Common myeloid progenitor, CD34-positive (primary cell): ENCODE data around the gene POU2AF2.

Experiments used
- CTCF ChIA-PET: fragments of 350-600 bp; sonication (Branson Sonifier 250); formaldehyde crosslinking; loops from one replicate; lab custom pipeline; 2021; ENCODE audit warnings: antibody characterized with exemption; lab: Charles Lee
- POLR2A ChIA-PET: fragments of 350-600 bp; sonication (Branson Sonifier 250); formaldehyde crosslinking; loops from one replicate; lab custom pipeline; 2021; ENCODE audit warnings: antibody characterized with exemption; lab: Charles Lee
- DNase-seq, 3 donors: peaks; one replicate each; pipeline versions ENCODE4 v3.0.0 to v3.0.0-alpha.2; 2013
- H3K27ac ChIP-seq, 2 experiments: 1 replicate in 1 of 2; 2 replicates in 1 of 2; pipeline ENCODE4 v1.7.0; 2013; ENCODE audit warnings: inconsistent platforms in 2 of 2, low read length in 2 of 2, mild to moderate bottlenecking in 2 of 2, low read depth in 1 of 2, moderate library complexity in 1 of 2; ENCODE audit not compliant: severe bottlenecking in 2 of 2, insufficient read depth in 1 of 2, poor library complexity in 1 of 2
- H3K27me3 ChIP-seq, 5 experiments: replicated peaks in 2 of 5; 1 replicate in 3 of 5; 2 replicates in 2 of 5; pipeline versions ENCODE4 v1.6.1 to v1.7.0; 2013; ENCODE audit warnings: low read length in 4 of 5, mild to moderate bottlenecking in 2 of 5, moderate library complexity in 2 of 5, inconsistent platforms in 1 of 5; ENCODE audit not compliant: insufficient read depth in 5 of 5, control insufficient read depth in 4 of 5
- H3K36me3 ChIP-seq, 4 experiments: 1 replicate in 2 of 4; 2 replicates in 2 of 4; pipeline versions ENCODE4 v1.6.1 to v1.7.0; 2013; ENCODE audit warnings: low read length in 3 of 4, control low read depth in 1 of 4, mild to moderate bottlenecking in 1 of 4; ENCODE audit not compliant: control insufficient read depth in 4 of 4, insufficient read depth in 4 of 4
- H3K4me1 ChIP-seq, 4 experiments: 1 replicate in 3 of 4; 2 replicates in 1 of 4; pipeline versions ENCODE4 v1.6.1 to v1.7.1; 2013; ENCODE audit warnings: low read length in 3 of 4, mild to moderate bottlenecking in 3 of 4, control low read depth in 1 of 4, inconsistent platforms in 1 of 4, moderate library complexity in 1 of 4; ENCODE audit not compliant: control insufficient read depth in 4 of 4, insufficient read depth in 4 of 4; ENCODE audit errors: control extremely low read depth in 1 of 4
- H3K4me3 ChIP-seq, 7 experiments: 1 replicate in 4 of 7; 2 replicates in 3 of 7; pipeline versions ENCODE4 v1.5.1 to v1.7.0; 2013; ENCODE audit warnings: mild to moderate bottlenecking in 7 of 7, low read length in 6 of 7, moderate library complexity in 6 of 7, inconsistent platforms in 2 of 7, low read depth in 2 of 7, control low read depth in 1 of 7; ENCODE audit not compliant: insufficient read depth in 4 of 7, control insufficient read depth in 1 of 7; ENCODE audit errors: extremely low read depth in 1 of 7
- H3K9me3 ChIP-seq, 5 experiments: 1 replicate in 4 of 5; 2 replicates in 1 of 5; pipeline versions ENCODE4 v1.6.1 to v1.7.1; 2013; ENCODE audit warnings: low read length in 4 of 5, mild to moderate bottlenecking in 2 of 5, inconsistent platforms in 1 of 5, low read depth in 1 of 5, moderate library complexity in 1 of 5; ENCODE audit not compliant: control insufficient read depth in 4 of 5, insufficient read depth in 2 of 5; ENCODE audit errors: control extremely low read depth in 1 of 5
- WGBS: methylation state at CpG from one replicate; pipeline ENCODE4 v1.1.5; 2013; ENCODE audit not compliant: insufficient coverage; 5-methylcytosine and 5-hydroxymethylcytosine counted together

POU2AF2 gene

DNA sequence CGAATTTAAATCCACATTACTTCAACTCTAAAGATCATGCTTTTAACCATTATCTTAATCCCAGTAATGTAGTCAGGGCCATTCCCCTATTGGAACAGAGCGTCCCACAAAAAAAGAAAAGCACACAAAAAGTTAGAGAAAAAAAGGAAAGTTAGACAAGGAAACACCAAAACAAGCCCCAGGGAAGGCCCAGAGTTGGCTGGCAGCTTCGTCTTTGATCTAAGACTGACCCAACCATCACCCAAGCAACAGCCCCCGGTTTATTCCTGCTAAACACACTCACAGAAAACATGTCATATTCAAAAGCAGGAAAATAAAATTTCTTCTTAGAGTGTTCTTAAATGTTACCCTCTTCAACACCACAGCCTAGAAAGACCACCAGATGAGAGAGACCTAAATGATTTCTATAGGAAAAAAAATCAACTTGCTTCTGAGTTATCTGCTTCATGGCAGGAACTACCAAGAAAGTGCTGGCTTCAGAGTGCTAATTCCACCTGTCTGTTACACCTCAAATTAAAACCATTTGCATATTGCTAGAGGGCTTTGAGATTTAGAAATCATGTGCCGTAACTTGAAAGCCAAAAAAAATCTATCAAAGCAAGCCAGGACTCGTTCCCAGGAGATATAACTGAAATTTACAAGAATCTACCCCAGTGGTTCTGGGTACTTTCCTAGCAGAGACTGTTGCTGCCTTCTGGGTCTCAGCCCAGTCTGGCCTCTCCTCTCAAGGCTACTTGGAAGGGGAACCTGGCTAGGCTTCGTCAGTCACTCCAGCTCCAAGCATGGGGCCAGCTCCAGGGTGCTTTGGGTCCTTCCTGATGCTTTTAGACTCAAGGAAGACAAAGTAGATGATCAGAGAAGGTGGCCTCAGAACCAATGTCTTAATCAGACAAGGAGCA is 84.0 kb downstream of the POU2AF2 start:
- WGBS: 96% methylated on average over 3 of the region's 7 CpGs
- CTCF ChIA-PET: no interaction called here

DNA sequence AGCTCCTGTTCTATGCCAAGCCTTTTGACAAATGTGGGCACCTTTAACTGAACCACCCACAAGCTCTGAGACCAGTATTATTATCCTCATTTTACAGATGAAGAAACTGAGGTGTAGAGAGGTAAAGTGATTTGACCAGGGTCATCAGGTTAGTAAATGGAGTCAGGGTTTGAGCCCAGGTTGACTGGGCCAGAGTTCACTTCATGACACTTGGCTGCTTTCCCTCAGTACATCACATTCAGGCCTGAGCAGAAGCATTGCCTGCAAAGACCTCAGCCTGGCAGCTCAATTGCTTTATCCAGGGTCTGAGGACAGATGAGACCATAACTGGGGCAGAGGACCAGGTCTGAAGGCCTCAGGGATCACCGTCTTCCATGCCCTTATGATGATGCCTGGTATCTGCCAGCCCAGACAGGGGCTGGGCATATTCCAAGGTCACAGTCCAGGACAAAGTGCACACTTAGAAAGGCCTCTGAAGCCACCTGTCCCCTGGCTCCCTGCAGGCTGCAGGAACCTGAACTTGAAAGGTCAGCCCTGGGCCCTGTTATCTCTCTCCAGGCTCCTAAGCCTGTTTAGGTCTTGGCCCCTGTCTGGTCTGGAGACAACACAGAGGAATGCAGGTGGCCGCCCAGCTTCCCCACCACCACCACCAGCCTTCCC is 84.8 kb downstream of the POU2AF2 start:
- no peaks in the 10 kb centered on the region for H3K4me1 ChIP-seq
- H3K9me3 ChIP-seq: no peaks in the 10 kb centered on the region
- POLR2A ChIA-PET: no interaction called here
- no peak for DNase-seq
- CTCF ChIA-PET: no interaction called here
- WGBS: 86% methylated on average over 1 of the region's 2 CpGs
- no peak overlapping the region for H3K4me3 ChIP-seq
- peaks cover 0 to 1% (median 0%) of the 10 kb centered on the region in 5 experiments for H3K27me3 ChIP-seq
- no peaks in the 10 kb centered on the region for H3K36me3 ChIP-seq
- no peak overlapping the region for H3K27ac ChIP-seq

More for the DNA sequence above, 84.0 kb downstream of the POU2AF2 start:
- Histone ChIP-seq H3K9me3 (no peaks in the 10 kb centered on the region), H3K4me1 (no peaks in the 10 kb centered on the region), H3K27ac (no peak overlapping the region), H3K36me3 (no peaks in the 10 kb centered on the region), H3K4me3 (no peak overlapping the region), H3K27me3 (peaks cover 0 to 1% (median 0%) of the 10 kb centered on the region in 5 experiments)
- POLR2A ChIA-PET: no interaction called here
- DNase-seq: no peak

DNA sequence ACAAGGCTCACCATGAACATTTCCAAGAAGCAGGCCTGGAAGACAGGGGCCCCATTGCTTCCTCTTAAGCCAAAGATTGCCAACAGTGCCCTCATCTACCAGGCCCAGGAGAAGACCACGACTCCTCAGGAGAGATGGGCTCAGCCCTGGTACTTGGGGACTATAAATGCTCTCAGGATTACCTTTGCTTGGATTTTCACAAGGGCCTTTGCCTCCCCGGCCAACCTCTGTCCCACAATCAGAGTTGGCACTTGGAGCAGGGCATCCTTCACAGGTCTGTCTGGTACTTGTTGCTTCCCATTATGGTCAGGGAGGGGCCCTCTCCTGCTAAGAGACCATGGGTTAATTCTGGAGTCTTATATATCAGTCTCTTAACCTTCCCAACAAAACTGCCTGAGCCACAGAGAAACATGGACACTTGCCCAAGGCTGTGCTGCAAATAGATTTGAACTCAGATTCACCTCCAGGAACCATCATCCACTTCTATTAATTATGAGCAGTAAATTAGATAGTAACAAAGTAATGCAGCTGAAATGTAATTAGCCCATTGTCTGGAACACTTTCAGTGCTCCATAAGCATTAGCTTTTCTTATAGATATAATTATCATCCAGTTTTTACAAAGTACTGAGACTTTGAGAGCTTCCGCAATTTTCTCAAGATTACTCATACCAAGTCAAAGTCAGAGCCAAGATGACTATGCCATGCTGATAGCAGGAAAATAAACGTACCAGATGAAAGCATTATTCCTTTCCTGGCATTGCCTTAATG is 86.4 kb downstream of the POU2AF2 start:
- no peak overlapping the region for H3K27ac ChIP-seq
- no peak for DNase-seq
- ChIA-PET CTCF (interaction anchor here (1.3 kb wide), 2 partner anchors 26 to 51 kb away, joined by 3 to 5 read pairs; no protein-coding TSS in a partner anchor), POLR2A (no interaction called here)
- H3K27me3 ChIP-seq: peaks cover 0 to 3% (median 0%) of the 10 kb centered on the region in 5 experiments
- H3K4me3 ChIP-seq: no peak overlapping the region
- no peaks in the 10 kb centered on the region for H3K9me3 ChIP-seq
- 100% methylated on average over 3 of the region's 4 CpGs for WGBS
- H3K4me1 ChIP-seq: no peaks in the 10 kb centered on the region
- no peaks in the 10 kb centered on the region for H3K36me3 ChIP-seq

DNA sequence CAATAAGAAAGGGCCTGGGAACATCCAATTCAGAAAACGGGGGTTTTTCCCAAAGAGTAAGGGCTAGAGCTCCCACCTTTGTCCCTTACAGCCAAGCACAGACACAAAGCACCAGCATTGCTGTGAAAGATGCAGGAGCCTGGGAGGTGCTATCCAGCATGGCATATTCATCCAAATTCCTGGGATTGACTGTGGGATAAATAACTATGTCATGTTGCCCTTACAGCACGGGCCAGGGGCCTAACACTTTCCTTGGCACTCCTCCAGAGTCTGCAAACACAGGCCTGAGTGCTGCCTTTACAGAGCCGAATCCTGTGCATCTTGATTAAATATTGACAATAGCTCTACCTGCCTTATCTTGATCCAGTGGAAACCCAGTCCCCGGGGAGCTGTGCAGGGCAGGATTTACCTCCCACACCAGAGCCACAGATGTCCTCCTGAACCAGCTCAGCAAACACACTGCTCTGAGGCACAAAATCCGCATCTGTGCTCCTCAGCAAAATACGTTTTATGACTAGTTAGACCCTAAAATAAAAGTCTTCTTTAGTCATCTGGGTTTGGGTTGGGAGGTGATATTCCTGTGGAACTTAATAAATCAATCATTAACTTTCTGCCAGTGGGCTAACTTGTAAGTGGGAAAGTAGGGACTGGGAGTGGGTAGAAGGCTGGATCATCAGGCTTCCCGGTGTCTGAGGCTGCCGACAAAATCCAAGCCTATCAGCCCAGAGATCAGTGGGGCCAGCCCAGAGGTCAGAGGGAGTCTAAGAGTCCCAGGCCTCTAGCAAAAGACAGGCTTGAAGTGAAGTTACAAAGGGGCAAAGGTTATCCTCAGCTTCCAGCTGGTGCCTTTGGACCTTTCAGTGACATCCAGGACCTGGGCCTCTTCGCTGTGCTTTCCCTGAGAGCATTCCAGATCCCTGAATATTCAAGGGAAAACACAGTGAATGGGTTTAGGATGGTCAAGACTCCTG is 89.3 kb downstream of the POU2AF2 start:
- H3K27me3 ChIP-seq: peaks cover 0 to 3% (median 0%) of the 10 kb centered on the region in 5 experiments
- DNase-seq: no peak
- ChIA-PET POLR2A (no interaction called here), CTCF (no interaction called here)
- H3K36me3 ChIP-seq: no peaks in the 10 kb centered on the region
- H3K4me1 ChIP-seq: no peaks in the 10 kb centered on the region
- H3K4me3 ChIP-seq: no peak overlapping the region
- peaks cover 0 to 5% (median 0%) of the 10 kb centered on the region in 5 experiments for H3K9me3 ChIP-seq
- WGBS: 97% methylated on average over 5 of the region's 9 CpGs
- H3K27ac ChIP-seq: no peak overlapping the region

DNA sequence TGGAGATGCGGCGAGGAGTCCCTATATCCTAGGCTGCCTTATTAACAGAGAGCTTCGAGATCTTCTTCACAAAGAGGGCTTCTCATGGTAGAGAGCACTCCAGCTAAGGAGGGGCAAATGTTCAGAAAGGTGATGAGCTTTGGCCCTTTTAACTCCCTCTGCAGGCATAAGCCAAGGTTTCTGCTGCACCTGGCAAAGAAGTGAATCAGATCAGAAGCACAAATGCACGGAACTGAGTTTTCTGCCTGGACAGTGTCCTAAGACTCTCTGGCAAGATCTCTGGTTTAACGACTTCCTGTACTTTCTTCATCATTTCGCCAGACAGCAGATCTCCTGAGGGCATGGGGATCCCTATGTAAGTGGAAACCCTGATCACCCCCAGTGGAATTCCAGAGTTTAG is 90.0 kb downstream of the POU2AF2 start:
- ChIA-PET POLR2A (no interaction called here), CTCF (no interaction called here)
- H3K9me3 ChIP-seq: peaks cover 0 to 10% (median 0%) of the 10 kb centered on the region in 5 experiments
- no peak for DNase-seq
- H3K4me1 ChIP-seq: no peaks in the 10 kb centered on the region
- H3K36me3 ChIP-seq: no peaks in the 10 kb centered on the region
- WGBS: 91% methylated on average over 6 of the region's 6 CpGs
- H3K27me3 ChIP-seq: peaks cover 0 to 3% (median 0%) of the 10 kb centered on the region in 5 experiments
- no peak overlapping the region for H3K4me3 ChIP-seq
- H3K27ac ChIP-seq: no peak overlapping the region
